ENCODE results near the gene RAB29. TPM values are rescaled to one million over a fixed set of nuclear protein-coding genes. Genes with fewer than 3 reads are reported as not detected.
A peak's percentile ranks its signal among the peaks of the same experiment; 100 is the strongest.

The RAB29 gene
- total and polyA plus RNA-seq, 9 of the 15 experiments (the other 6 are each of a cell fraction or from before 2014, with no cell fraction given), result 6.3 to 17.6 (median 8.0) TPM

- no peak for TF ChIP-seq CEBPZ (IDR thresholded peaks at IDR 0.05; ENCODE audit: borderline replicate concordance, low read depth, low read length)
- TF ChIP-seq ETV5 (CRISPR knock-in tag; IDR thresholded peaks at IDR 0.05; ENCODE audit: low read depth), result no peak
- no peak for TF ChIP-seq SNRNP70 (optimal IDR thresholded peaks at IDR 0.05; ENCODE audit: low read depth, low read length)
- TF ChIP-seq CEBPG (CRISPR knock-in tag; IDR thresholded peaks at IDR 0.05), result no peak
- TF ChIP-seq CEBPG (tag; conservative IDR thresholded peaks at IDR 0.05 in 1 of 2, IDR thresholded peaks at IDR 0.05 in 1 of 2), result no peak
- TF ChIP-seq MEF2A (IDR thresholded peaks at IDR 0.05; ENCODE audit: control insufficient read depth, low read depth, low read length), result peak; percentile 76; the same call in 1 of the 2 replicates
- TF ChIP-seq ZNF584 (CRISPR knock-in tag; IDR thresholded peaks at IDR 0.05; ENCODE audit: low read depth), result no peak
- TF ChIP-seq ZC3H4 (CRISPR knock-in tag; IDR thresholded peaks at IDR 0.05; ENCODE audit: borderline replicate concordance), result no peak
- no peak for TF ChIP-seq POLR2AphosphoS2 (IDR thresholded peaks at IDR 0.05; ENCODE audit: low read length)
- TF ChIP-seq PCBP1 (IDR thresholded peaks at IDR 0.05; ENCODE audit: low read depth, low read length, poor library complexity, severe bottlenecking), result peak; percentile 87
- TF ChIP-seq NELFE (IDR thresholded peaks at IDR 0.05; ENCODE audit: insufficient read depth, insufficient read length), result no peak
- TF ChIP-seq GATA2 (CRISPR knock-in tag; IDR thresholded peaks at IDR 0.05), result no peak
- TF ChIP-seq ZNF551 (CRISPR knock-in tag; IDR thresholded peaks at IDR 0.05), result no peak
- TF ChIP-seq ATF7 (IDR thresholded peaks at IDR 0.05), result peak; percentile 86
- no peak for TF ChIP-seq MAFF (IDR thresholded peaks at IDR 0.05; ENCODE audit: low read length)
- no peak for TF ChIP-seq PRPF4 (IDR thresholded peaks at IDR 0.05; ENCODE audit: insufficient read depth, low read depth, low read length, poor library complexity, severe bottlenecking)
- TF ChIP-seq ZNF75A (CRISPR knock-in tag; IDR thresholded peaks at IDR 0.05), result no peak
- TF ChIP-seq CTCFL (IDR thresholded peaks at IDR 0.05; ENCODE audit: borderline replicate concordance, insufficient read depth, low read depth, low read length, poor library complexity, severe bottlenecking), result no peak
- no peak for TF ChIP-seq ZEB2 (IDR thresholded peaks at IDR 0.05)
- no peak for TF ChIP-seq ZNF699 (CRISPR knock-in tag; IDR thresholded peaks at IDR 0.05; ENCODE audit: insufficient replicate concordance)
- no peak for TF ChIP-seq FOXA1 (IDR thresholded peaks at IDR 0.05; ENCODE audit: borderline replicate concordance)
- TF ChIP-seq PTTG1 (tag; IDR thresholded peaks at IDR 0.05; ENCODE audit: low read depth), result no peak
- no peak for TF ChIP-seq NCOR1 (IDR thresholded peaks at IDR 0.05)
- TF ChIP-seq SMARCB1 (IDR thresholded peaks at IDR 0.05; ENCODE audit: insufficient read length, low read depth), result no peak
Measured at GRCh38 chr1:205812878-205813754, 37.8 kb upstream of the RAB29 start, which contains the start of gene SLC41A1 (continued).

Data from K562 (cell line).